HG03159 (cell line): ENCODE data around the gene FOXO6.

Experiments used
- ATAC-seq: cut with Tn5 transposase; IDR thresholded peaks from one replicate; pipeline ENCODE4 v1.9.1; 2021; ENCODE audit warnings: mild to moderate bottlenecking, moderate library complexity; ENCODE audit not compliant: unreplicated experiment

The FOXO6 gene

GRCh38 chr1:41382480-41383090, 21.4 kb downstream of the FOXO6 start:
- ATAC-seq, result no peak

DNA sequence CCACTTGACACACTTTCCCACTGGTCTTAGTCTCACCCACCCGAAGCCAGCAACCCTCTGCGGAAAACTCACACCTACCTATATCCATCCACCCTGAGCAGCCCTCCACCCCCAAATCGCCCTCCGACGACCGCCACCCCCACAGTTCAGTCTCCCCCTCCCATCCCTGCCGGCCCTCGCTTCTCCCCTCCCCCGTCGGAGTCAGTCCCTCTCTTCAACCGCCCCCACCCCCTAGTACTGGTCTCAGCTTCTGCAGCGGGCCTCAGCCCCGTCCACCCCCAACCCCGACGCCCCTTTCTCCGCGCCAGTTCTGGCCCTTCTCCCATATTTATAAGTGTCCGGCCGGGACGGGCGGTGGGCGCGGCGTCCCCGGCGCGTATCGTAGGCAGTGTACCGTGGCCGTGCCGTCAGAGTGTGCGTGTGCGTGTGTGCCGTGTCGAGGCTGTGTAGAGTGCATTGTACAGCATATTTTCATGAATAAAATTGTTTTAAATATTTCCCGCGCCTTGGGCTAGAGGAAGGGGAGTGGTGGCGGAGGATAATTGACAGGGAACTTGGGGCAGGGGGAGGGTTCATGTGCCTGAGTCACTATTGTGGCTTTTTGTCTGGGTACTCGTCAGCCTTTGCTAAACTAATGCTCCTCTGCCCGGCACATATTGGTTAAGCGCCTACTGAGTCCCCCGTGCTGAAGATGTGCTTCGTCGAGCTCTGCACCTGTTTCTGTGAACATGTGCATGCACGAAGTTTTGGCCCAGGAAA, 22.0 kb downstream of the FOXO6 start:
- ATAC-seq, result no peak

DNA sequence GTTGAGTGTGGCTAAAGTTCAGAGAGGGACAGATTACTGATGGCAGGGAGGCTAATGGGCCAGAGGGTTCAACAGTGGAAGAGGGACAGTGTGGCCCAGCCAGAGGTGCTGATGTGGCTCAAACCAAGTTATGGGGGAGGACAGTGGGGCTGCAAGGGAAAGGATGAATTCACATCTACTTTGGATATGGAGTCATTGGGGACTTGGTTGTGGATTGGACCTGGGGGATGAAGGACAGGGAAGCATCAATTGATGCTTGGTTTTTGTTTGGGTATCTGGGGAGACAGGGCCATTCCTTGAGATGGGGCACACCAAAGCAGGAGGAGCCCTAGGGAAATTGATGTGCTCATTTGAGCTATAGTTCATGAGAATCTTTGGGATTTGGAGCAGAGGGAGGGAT, 23.3 kb downstream of the FOXO6 start:
- no peak for ATAC-seq

- no peak for ATAC-seq
Measured at GRCh38 chr1:41385398-41386195, 24.4 kb downstream of the FOXO6 start.

DNA sequence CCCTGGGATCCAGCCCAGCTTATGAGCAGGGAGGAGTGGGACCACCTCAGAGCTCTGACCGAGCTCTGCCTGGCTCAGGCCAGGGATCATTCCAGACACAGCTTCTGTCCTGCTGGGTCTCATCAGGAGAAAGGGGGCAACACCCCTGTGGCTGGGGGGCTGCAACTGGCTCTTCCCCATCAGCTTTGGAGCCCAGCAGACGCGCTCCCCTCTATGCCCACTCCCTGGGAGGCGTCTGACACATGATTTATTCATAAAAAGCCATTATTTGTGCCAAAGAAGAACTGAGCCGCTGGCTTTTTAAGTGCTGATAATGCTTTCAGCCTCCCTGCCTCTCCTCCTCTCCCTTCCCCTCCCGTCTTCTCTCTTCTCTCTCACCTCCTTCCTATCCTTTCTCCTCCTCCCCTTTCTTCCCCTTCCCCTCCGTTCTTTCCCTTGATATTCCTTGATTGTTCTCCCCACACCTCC, 25.0 kb downstream of the FOXO6 start:
- ATAC-seq, result no peak

- no peak for ATAC-seq
Measured at GRCh38 chr1:41387667-41388091, 26.4 kb downstream of the FOXO6 start.

DNA sequence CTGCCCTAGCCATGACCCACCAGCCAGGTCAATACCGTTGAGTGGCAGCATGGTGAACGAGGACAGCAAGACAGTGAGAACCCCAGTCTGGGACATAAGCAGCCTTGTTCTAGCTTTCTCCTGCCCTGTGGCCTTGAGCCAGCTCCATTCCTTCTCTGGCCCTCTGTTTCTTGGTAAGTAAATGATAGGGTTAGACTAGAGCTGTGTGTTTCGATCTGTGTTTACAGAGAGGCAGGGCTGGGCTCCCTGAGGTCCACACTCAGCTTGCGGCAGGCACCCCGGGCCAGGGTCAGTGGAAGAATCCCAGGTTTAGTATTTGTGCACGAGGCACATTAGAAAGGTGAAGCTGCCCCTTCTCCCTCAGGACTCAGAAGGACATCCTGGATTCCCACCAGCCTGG, 27.3 kb downstream of the FOXO6 start:
- no peak for ATAC-seq

- ATAC-seq, result no peak
Measured at GRCh38 chr1:41389009-41389408, 27.8 kb downstream of the FOXO6 start.

GRCh38 chr1:41390166-41390565, 28.9 kb downstream of the FOXO6 start:
- no peak for ATAC-seq

DNA sequence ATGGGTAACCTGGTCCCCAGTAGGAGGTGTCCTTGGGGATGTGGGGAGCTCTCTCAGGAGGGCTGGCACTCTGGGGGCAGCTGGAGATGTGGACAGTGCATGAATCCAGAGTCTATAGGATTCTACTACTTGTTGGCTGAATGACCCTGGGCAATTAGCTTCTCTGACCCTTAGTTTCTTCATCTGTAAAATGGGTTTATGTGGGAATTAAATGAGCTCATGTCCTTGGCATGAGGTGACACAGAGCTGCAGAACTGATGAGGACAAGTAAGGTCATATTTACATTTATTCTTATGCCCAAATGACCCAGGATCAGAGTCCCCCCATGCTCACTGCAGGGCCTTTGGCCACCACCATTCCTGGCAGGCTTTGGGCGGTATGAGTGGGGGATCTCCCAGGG, 29.3 kb downstream of the FOXO6 start:
- no peak for ATAC-seq

DNA sequence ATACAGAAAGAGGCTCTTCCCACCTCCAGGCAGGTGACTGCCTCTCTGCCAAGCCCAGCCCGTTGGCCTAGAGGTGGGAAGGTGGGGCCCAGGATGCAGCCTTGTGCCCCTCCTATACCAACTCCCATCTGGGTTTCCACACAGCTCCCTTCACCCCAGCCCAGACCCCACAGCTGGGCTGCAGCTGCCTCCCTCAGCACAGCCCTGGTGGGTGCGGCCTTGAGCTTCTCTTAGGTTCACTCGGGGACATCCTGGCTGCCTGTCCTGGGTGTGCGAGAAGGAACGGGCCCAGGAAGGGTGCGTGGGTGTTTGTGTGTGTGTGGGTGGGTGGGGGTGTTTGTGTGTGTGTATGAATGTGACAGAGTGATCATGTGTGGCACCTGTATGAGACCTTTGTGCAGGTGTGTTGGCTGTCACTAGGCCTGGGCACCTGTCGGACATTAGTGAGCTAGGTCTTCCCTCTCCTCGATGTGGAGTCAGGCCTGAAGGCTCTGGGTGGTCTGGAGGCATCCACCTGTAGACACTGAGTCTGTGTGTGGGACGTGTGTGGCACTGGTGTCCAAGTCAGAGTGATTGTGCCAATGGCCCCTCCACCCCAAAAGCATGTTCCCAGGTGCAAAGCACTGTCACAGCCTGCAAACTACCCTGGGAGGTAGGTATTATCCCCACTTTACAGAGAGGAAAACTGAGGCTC, 30.7 kb downstream of the FOXO6 start:
- no peak for ATAC-seq

GRCh38 chr1:41392528-41392924, 31.3 kb downstream of the FOXO6 start:
- ATAC-seq, result no peak

DNA sequence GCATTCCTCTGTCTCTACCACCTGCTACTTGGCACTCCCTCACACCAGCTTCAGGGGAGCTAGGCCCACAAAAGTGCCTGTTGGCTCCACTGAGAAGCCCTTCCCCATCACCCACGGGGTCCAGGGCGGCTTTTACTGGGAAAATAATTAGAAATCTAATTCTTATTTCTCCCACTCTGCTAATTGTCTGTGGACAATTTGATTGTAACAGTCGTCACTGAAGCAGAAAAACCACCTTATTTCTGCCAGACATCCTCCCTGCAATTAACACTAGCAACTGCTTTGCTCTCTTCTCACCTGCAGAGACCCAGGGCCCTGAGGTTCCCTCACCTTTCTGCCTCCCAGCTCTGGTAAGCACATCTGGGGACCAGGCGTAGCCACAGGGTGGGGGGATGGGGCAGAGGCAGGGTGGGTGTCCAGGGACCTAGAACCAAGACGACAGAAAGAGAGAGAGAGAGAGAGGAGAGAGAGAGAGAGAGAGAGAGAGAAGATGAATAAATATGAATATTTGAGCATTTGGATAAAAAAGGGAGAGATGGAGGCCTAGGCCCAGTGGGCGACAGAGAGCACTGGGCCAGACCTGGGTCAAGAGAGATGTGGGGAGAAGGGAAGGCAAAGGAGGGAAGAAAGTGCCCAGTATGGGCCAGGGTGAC, 32.6 kb downstream of the FOXO6 start:
- no peak for ATAC-seq

DNA sequence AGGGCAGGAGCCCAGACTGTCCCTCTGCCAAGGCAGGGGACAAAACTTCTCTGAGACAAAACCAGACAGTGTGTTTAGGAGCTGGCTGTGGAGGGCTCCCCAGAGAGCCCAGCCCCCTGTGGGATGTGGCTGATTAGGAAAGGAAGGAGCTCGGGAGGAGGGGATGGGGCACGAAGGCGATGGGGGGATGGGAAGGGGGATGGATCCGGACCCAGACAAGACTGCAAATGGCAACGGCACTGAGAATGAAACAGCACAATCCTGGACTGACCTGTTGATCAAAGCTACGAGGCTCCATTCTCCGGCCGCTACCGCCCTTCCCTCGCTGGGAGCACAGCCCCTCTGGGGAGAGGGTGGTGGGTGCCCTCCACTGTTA, 33.1 kb downstream of the FOXO6 start:
- no peak for ATAC-seq

GRCh38 chr1:41394959-41395956, 34.0 kb downstream of the FOXO6 start:
- ATAC-seq, result no peak

DNA sequence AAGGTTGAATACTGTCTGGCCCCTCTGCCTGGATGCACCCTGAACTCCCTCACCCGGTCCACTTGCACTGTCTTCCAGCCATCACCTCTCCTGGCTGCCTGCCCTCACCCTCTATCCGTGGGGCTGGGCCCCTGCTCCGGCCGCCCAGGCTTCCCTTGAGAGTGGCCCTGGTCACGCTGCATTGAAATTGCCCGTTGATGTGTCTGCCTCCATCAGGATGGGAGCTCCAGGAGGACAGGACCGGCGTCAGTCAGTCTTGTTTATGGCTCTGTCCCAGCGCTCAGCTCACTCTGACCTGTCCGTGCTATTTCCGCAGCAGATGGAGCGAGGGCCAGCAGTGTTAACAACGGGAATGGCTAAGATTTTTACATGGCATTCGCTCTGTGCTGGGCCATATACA, 34.9 kb downstream of the FOXO6 start:
- ATAC-seq, result no peak

DNA sequence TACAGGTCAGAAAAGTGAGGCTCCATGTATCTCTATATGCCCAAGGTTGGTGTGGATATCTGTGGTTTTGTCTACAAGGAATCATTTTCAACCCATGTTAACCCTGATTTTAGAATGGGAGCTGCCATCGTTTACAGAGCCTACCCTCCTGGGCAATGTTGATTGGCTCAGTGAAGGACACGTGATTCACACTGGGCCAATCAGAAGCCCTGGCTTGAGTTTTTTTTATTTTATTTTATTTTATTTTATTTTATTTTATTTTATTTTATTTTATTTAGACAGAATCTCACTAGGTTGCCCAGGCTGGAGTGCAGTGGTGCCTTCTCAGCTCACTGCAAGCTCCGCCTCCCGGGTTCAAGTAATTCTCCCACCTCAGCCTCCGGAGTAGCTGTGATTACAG, 35.8 kb downstream of the FOXO6 start:
- no peak for ATAC-seq

- ATAC-seq, result no peak
Measured at GRCh38 chr1:41397753-41398330, 36.6 kb downstream of the FOXO6 start.

- no peak for ATAC-seq
Measured at GRCh38 chr1:41399145-41399795, 38.0 kb downstream of the FOXO6 start.
